GM12873 (cell line): ENCODE data around the gene SLC9A9.

Source experiments
- CTCF ChIP-seq: IDR thresholded peaks from 2 replicates; pipeline ENCODE4 v1.5.1; 2012; ENCODE audit warnings: low read depth, mild to moderate bottlenecking, moderate library complexity, low read length, control low read depth; ENCODE audit not compliant: insufficient read depth; ENCODE audit errors: missing control alignments

SLC9A9 gene

GRCh38 chr3:143830063-143830462 lies 18.2 kb downstream of the SLC9A9 start:
- no peak for TF ChIP-seq CTCF

GRCh38 chr3:143827425-143827824 lies 20.8 kb downstream of the SLC9A9 start:
- no peak for TF ChIP-seq CTCF

- no peak for TF ChIP-seq CTCF
These were observed 22.0 kb downstream of the SLC9A9 start for GRCh38 chr3:143826296-143826695.

GRCh38 chr3:143825513-143825912 lies 22.8 kb downstream of the SLC9A9 start:
- no peak for TF ChIP-seq CTCF

- TF ChIP-seq CTCF, result no peak
These were observed 23.4 kb downstream of the SLC9A9 start for GRCh38 chr3:143824735-143825385.

GRCh38 chr3:143822798-143823197 lies 25.5 kb downstream of the SLC9A9 start:
- TF ChIP-seq CTCF, result no peak

- TF ChIP-seq CTCF, result no peak
These were observed 25.9 kb downstream of the SLC9A9 start for GRCh38 chr3:143822374-143822773.
